ENCODE results near the gene MMP24OS. TPM values are rescaled to one million over a fixed set of nuclear protein-coding genes. Genes with fewer than 3 reads are reported as not detected.

MMP24OS gene
- total and polyA plus RNA-seq, 4 donors: 5.2 to 16.0 (median 10.3) TPM

- TF ChIP-seq ZBTB33 (IDR thresholded peaks at IDR 0.05): no peak
- no peak for TF ChIP-seq SP1 (IDR thresholded peaks at IDR 0.05)
- TF ChIP-seq GABPA (IDR thresholded peaks at IDR 0.05 in 1 of 2, conservative IDR thresholded peaks at IDR 0.05 in 1 of 2): no peak
- TF ChIP-seq HNF4A (conservative IDR thresholded peaks at IDR 0.05): no peak
- TF ChIP-seq HNF4G (IDR thresholded peaks at IDR 0.05): no peak
- TF ChIP-seq RAD21 (IDR thresholded peaks at IDR 0.05): no peak
- no peak for TF ChIP-seq FOXA1 (IDR thresholded peaks at IDR 0.05)
- TF ChIP-seq FOXA2 (IDR thresholded peaks at IDR 0.05): no peak
- TF ChIP-seq JUND (IDR thresholded peaks at IDR 0.05): no peak
- TF ChIP-seq TAF1 (conservative IDR thresholded peaks at IDR 0.05): no peak
- TF ChIP-seq MAX (IDR thresholded peaks at IDR 0.05): no peak
Measured at GRCh38 chr20:35238170-35238569, 39.8 kb downstream of the MMP24OS start (continued).

GRCh38 chr20:35237486-35237885 lies 40.4 kb downstream of the MMP24OS start:
- TF ChIP-seq RXRA (IDR thresholded peaks at IDR 0.05) (no peak), ZBTB33 (IDR thresholded peaks at IDR 0.05) (no peak), HNF4A (conservative IDR thresholded peaks at IDR 0.05) (no peak), GABPA (IDR thresholded peaks at IDR 0.05 in 1 of 2, conservative IDR thresholded peaks at IDR 0.05 in 1 of 2) (no peak), EGR1 (IDR thresholded peaks at IDR 0.05; ENCODE audit: low read depth in 2 of 2) (no peak), FOXA1 (IDR thresholded peaks at IDR 0.05) (no peak), NR2F2 (IDR thresholded peaks at IDR 0.05) (no peak), HNF4G (IDR thresholded peaks at IDR 0.05) (no peak), MAX (IDR thresholded peaks at IDR 0.05) (no peak), FOXA2 (IDR thresholded peaks at IDR 0.05) (no peak), YY1 (IDR thresholded peaks at IDR 0.05) (no peak), TAF1 (conservative IDR thresholded peaks at IDR 0.05) (no peak)
- TF ChIP-seq, protein P1, sequence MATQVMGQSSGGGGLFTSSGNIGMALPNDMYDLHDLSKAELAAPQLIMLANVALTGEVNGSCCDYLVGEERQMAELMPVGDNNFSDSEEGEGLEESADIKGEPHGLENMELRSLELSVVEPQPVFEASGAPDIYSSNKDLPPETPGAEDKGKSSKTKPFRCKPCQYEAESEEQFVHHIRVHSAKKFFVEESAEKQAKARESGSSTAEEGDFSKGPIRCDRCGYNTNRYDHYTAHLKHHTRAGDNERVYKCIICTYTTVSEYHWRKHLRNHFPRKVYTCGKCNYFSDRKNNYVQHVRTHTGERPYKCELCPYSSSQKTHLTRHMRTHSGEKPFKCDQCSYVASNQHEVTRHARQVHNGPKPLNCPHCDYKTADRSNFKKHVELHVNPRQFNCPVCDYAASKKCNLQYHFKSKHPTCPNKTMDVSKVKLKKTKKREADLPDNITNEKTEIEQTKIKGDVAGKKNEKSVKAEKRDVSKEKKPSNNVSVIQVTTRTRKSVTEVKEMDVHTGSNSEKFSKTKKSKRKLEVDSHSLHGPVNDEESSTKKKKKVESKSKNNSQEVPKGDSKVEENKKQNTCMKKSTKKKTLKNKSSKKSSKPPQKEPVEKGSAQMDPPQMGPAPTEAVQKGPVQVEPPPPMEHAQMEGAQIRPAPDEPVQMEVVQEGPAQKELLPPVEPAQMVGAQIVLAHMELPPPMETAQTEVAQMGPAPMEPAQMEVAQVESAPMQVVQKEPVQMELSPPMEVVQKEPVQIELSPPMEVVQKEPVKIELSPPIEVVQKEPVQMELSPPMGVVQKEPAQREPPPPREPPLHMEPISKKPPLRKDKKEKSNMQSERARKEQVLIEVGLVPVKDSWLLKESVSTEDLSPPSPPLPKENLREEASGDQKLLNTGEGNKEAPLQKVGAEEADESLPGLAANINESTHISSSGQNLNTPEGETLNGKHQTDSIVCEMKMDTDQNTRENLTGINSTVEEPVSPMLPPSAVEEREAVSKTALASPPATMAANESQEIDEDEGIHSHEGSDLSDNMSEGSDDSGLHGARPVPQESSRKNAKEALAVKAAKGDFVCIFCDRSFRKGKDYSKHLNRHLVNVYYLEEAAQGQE (IDR thresholded peaks at IDR 0.05): no peak
- TF ChIP-seq, protein P2, sequence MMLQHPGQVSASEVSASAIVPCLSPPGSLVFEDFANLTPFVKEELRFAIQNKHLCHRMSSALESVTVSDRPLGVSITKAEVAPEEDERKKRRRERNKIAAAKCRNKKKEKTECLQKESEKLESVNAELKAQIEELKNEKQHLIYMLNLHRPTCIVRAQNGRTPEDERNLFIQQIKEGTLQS (IDR thresholded peaks at IDR 0.05): no peak
- no peaks in the 10 kb centered on the region for H3K4me1 ChIP-seq (ENCODE audit: control insufficient read depth in 4 of 4, insufficient read depth in 4 of 4, low read length in 3 of 4)
- no peak overlapping the region for H3K4me3 ChIP-seq (ENCODE audit: low read depth in 1 of 3, low read length in 3 of 3)
- H3K27me3 ChIP-seq (ENCODE audit: control insufficient read depth in 4 of 4, insufficient read depth in 4 of 4, low read length in 3 of 4): no peaks in the 10 kb centered on the region
- peaks cover 0 to 3% (median 0%) of the 10 kb centered on the region in 4 donors for H3K36me3 ChIP-seq (ENCODE audit: control insufficient read depth in 4 of 4, insufficient read depth in 3 of 4, low read depth in 1 of 4, low read length in 3 of 4)
- no peaks in the 10 kb centered on the region for H3K9me3 ChIP-seq (ENCODE audit: control insufficient read depth in 4 of 4, low read length in 3 of 4)
- no peak for DNase-seq (ENCODE audit: low spot score)
- no peak overlapping the region for H3K9ac ChIP-seq (ENCODE audit: low read depth in 1 of 2, low read length in 2 of 2)
- H3K27ac ChIP-seq (ENCODE audit: low read depth in 1 of 2, low read length in 2 of 2): no peak overlapping the region
